Umbilical cord (tissue), 2 donors: ENCODE data around the gene DIDO1. TPM values are rescaled to one million over a fixed set of nuclear protein-coding genes. Genes with fewer than 3 reads are reported as not detected.
A peak's percentile ranks its signal among the peaks of the same experiment; 100 is the strongest.

Source experiments
- DNase-seq: peaks from one replicate; pipeline ENCODE4 v3.0.0-alpha.2; 2015; ENCODE audit warnings: low spot score
- total RNA-seq: library from RNA; depleted of rRNA; stranded (reverse); fragments of >200 nt; gene quantifications from one replicate; pipeline ENCODE4 v1.2.3, GENCODE V29; 2014; ENCODE audit warnings: low replicate concordance; ENCODE audit not compliant: insufficient read depth

Gene DIDO1
- 46.9 TPM for total RNA-seq

- DNase-seq: peak; percentile 91
Measured at GRCh38 chr20:62926229-62927127, at the start of gene DIDO1. DIDO1 (minus strand) TSS chr20:62926505.

- no peak for DNase-seq
Measured at GRCh38 chr20:62975251-62975760, 49.0 kb upstream of the DIDO1 start.

- DNase-seq: no peak
Measured at GRCh38 chr20:62972845-62973745, 46.8 kb upstream of the DIDO1 start.

DNA sequence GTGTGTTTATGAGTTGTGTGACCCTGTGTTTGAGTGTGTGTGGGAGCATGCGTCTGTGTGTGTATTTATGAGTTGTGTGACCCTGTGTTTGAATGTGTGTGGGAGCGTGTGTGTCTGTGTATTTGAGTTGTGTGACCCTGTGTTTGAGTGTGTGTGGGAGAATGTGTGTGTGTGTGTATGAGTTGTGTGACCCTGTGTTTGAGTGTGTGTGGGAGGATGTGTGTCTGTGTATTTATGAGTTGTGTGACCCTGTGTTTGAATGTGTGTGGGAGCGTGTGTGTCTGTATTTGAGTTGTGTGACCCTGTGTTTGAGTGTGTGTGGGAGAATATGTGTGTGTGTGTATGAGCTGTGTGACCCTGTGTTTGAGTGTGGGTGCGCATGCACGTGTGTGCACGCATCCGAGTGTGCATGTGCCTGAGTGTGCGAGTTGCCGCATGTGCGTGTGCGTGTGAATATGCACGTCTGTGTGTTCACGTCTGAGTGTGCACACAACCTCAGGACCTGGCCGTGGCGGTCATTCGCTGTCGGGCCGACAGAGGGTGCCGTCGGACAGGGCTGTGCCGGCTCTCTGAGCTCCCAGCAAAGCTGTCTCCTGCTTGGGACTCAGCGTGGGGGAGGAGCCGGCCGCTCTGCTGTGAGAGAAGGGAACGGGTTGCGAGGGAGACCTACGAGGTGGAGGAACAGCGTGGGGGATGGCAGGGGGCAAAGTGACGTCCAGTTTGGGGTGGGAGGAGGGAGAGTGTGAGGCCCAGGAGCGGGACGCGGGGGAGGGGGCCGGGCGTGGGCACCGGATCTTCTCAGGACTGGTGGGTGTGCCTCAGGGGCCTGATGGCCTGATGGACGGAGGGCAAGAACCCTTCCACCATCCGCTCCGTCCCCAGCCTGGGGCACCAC, 45.9 kb upstream of the DIDO1 start:
- peak; percentile 85 for DNase-seq

GRCh38 chr20:62971211-62971949, 45.1 kb upstream of the DIDO1 start:
- no peak for DNase-seq

- DNase-seq: no peak
Measured at GRCh38 chr20:62970307-62971210, 44.3 kb upstream of the DIDO1 start.

DNA sequence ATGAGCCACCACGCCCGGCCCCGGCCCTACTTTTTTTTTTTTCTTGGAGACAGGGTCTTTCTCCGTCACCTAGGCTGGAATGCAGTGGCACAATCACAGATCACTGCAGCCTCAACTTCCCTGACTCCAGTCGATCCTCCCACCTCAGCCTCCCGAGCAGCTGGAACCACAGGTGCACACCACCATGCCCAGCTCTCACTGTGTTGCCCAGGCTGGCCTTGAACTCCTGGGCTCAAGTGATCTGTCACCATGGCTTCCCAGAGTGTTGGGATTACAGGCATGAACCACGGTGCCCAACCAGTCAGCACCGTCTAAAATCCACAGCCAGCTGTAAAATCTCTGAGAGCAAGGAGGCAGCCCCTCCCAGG, 43.6 kb upstream of the DIDO1 start:
- no peak for DNase-seq

GRCh38 chr20:62969179-62969760, 43.0 kb upstream of the DIDO1 start:
- no peak for DNase-seq

DNA sequence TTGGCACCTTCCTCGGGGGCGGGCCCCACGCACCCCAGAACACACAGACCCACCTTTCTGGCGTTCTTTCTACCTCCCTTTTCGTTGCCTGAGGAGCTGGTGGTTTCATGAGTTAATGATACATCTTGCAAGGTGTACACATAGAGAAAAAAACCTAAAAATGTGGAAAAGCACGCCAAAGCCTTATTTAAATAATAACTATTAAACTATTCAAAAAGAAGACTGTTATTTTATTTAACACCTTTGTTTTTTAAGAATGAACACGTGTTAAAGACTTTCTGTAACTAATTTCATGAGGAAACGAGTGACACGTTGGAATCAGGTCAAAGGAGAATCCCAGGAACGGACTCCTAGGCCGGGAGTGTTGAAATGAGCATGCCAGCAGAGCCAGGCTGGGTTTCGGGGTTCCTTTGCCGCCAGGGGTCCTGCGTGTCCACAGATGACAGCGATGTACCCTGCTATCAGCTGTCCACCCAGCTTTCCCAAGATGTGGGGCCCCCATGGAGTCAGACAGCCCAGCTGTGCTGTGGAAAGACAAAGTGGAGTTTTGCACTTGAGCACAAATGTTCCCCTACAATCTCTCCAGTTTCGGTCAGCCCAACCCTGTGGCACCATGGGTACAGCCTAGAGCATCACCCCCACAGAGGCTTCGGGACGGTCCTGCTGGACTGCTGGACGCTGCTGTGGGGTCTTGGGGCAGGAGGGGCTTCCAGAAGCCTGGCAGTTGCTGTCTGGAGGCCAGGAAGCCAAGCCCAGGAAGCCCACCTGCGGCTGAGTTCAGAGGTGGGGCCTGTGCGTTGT, 42.3 kb upstream of the DIDO1 start:
- no peak for DNase-seq

GRCh38 chr20:62967628-62968351, 41.5 kb upstream of the DIDO1 start:
- no peak for DNase-seq

DNA sequence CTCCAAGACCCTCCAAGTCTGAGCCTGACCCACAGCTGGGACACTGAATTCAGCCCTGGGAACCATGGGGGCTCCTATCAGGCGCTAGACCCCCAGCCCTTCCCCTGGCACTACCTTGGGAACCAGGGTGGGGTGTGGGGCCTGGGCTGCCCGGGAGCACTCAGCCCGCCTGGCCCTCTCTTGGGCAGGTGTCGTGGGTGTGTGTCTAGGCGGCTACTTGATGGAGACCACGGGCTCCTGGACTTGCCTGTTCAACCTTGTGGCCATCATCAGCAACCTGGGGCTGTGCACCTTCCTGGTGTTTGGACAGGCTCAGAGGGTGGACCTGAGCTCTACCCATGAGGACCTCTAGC, 40.8 kb upstream of the DIDO1 start:
- DNase-seq: no peak

DNA sequence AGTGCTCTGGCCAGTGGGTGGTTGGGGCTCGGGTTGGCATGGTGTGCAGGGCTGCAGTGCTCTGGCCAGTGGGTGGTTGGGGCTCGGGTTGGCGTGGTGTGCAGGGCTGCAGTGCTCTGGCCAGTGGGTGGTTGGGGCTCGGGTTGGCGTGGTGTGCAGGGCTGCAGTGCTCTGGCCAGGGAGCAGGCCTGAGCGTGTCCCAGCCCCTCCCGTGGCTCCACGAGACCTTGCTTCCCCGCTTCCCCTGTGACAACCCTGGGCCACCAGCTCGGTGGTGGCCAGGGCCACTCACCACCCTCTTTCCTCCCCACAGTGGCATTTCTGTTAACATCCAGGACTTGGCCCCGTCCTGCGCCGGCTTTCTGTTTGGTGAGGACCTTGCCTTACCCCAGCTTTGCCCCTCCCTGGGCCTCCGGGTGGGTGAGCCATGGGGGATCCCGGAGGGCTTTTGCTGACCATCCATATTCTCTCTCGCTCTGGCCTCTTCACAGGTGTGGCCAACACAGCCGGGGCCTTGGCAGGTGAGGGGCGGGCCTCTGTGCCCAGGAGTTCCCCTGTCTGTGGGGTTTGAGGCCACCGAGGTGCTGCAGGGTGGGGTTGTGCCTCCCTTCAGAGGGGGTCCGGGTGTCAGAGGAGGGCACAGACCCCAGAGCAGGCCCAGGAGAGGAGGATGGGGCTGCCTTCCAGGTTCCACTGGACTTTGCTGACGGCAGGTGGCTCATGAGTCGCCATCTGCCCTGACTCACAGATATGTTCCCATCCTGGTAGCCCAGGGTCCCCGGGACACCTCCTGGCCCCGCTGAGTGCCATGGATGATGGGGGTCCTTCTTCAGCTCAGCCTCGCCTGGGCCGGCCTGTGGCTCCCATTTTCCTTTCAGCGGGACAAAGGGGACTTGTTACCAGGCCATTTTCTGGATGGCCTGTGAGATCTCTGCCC, 40.2 kb upstream of the DIDO1 start:
- no peak for DNase-seq

- no peak for DNase-seq
Measured at GRCh38 chr20:62965363-62965771, 39.1 kb upstream of the DIDO1 start.

- DNase-seq: no peak
Measured at GRCh38 chr20:62964700-62965099, 38.4 kb upstream of the DIDO1 start.

- DNase-seq: no peak
Measured at GRCh38 chr20:62963614-62964397, 37.5 kb upstream of the DIDO1 start.
